Measurements from ENCODE around the gene CEACAM19. TPM values are rescaled to one million over a fixed set of nuclear protein-coding genes. Genes with fewer than 3 reads are reported as not detected.
"Not testable (repeated sequence)": the region's sequence is repeated elsewhere in the genome, so short reads cannot be mapped to it uniquely, and the experiment has no call there.

CEACAM19 gene
- total and polyA plus RNA-seq, 2 of the 8 experiments (the other 6 are each of a cell fraction or from before 2014, with no cell fraction given), result 3.1 to 3.4 TPM

GRCh38 chr19:44709434-44710266 is 38.4 kb downstream of the CEACAM19 start:
- H3K79me1 ChIP-seq (ENCODE audit: low read depth, low read length); H3K56ac ChIP-seq (replicated peaks; ENCODE audit: insufficient read length, low read depth, low read length); H3K27ac ChIP-seq (ENCODE audit: low read depth, low read length); H2BK5ac ChIP-seq (ENCODE audit: low read depth, low read length); H3K14ac ChIP-seq (ENCODE audit: insufficient read length); H3K36me3 ChIP-seq (ENCODE audit: control insufficient read depth in 2 of 4, insufficient read depth in 4 of 4, low read length in 3 of 4); H2BK20ac ChIP-seq (ENCODE audit: low read length); H2BK15ac ChIP-seq (ENCODE audit: low read length); H4K20me1 ChIP-seq (replicated peaks in 1 of 2; ENCODE audit: control insufficient read depth in 1 of 2, insufficient read depth in 2 of 2, low read length in 2 of 2); H4K91ac ChIP-seq (replicated peaks; ENCODE audit: insufficient read length, low read length); H3K4me1 ChIP-seq (replicated peaks in 1 of 4; ENCODE audit: control insufficient read depth in 3 of 4, insufficient read depth in 4 of 4, low read length in 3 of 4); H3K23me2 ChIP-seq (ENCODE audit: low read depth, low read length); H2AK5ac ChIP-seq (ENCODE audit: low read depth, low read length); H2BK120ac ChIP-seq (replicated peaks; ENCODE audit: low read depth, low read length); H4K5ac ChIP-seq (ENCODE audit: insufficient read length, low read depth, low read length); H2AFZ ChIP-seq (ENCODE audit: low read length); H3K4me2 ChIP-seq (ENCODE audit: insufficient read depth in 1 of 2, low read depth in 2 of 2, low read length in 2 of 2); DNase-seq (ENCODE audit: low read depth in 1 of 2, low spot score in 2 of 2); H3K9ac ChIP-seq (replicated peaks in 1 of 4; ENCODE audit: extremely low read depth in 1 of 4, low read depth in 3 of 4, low read length in 3 of 4); H3K27me3 ChIP-seq (replicated peaks in 1 of 4; ENCODE audit: control insufficient read depth in 3 of 4, extremely low read depth in 1 of 4, insufficient read depth in 3 of 4, low read length in 3 of 4); H2BK12ac ChIP-seq (ENCODE audit: low read depth, low read length); H3K9me3 ChIP-seq (ENCODE audit: insufficient read depth in 2 of 2, low read depth in 1 of 2, low read length in 1 of 2); H4K8ac ChIP-seq (ENCODE audit: extremely low read depth, insufficient read depth, low read length); H3K4me3 ChIP-seq (ENCODE audit: extremely low read depth in 1 of 4, insufficient read depth in 2 of 4, low read depth in 3 of 4, low read length in 4 of 4); FAIRE-seq; H3K79me2 ChIP-seq (ENCODE audit: control insufficient read depth in 1 of 2, insufficient read depth in 2 of 2, low read length in 2 of 2); H3K23ac ChIP-seq (ENCODE audit: insufficient read length); H3K18ac ChIP-seq (ENCODE audit: extremely low read depth, low read length); H3K4ac ChIP-seq (replicated peaks; ENCODE audit: insufficient read length, low read depth, low read length): not testable (repeated sequence)
- ChIA-PET CTCF (ENCODE audit: partially characterized antibody) (interaction anchor here (1.0 to 2.4 kb wide), 7 partner anchors 15 to 75 kb away, joined by 3 to 9 read pairs (median 4); no protein-coding TSS in a partner anchor), POLR2A (ENCODE audit: partially characterized antibody) (interaction anchor here (0.6 to 1.5 kb wide), 2 partner anchors 9 to 383 kb away, joined by 3 to 5 read pairs; no protein-coding TSS in a partner anchor)
- WGBS, 2 experiments (ENCODE audit: extremely low coverage in 1 of 2, insufficient coverage in 1 of 2, insufficient read length in 1 of 2, insufficient replicate concordance in 2 of 2, low coverage in 1 of 2, low lambda C conversion rate in 2 of 2, missing lambda C conversion rate in 1 of 2), result 80% methylated on average over 4 of the region's 4 CpGs; no CpG with 5 or more reads in 1 of the 2 experiments
